ENCODE measurements around the gene BACE1.

DNA sequence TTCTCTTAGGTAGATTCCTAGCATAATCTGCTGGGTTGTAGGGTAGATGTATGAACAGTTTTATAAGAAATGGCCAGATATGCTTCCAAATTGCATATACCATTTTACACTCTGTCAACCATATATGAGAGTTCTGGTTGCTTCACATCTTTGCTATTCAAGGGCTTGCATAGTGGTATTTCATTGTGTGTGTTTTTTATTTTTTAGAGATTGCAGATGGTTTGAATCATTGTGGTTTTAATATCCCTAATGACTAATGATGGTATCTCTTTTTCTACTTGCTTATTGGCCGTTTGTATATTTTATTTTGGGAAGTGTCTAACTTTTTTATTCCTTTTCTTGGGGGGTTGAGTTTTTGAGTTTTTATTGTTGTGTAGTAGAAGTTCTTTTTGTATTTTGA, 56.6 kb downstream of the BACE1 start:
- TF ChIP-seq, protein P1, sequence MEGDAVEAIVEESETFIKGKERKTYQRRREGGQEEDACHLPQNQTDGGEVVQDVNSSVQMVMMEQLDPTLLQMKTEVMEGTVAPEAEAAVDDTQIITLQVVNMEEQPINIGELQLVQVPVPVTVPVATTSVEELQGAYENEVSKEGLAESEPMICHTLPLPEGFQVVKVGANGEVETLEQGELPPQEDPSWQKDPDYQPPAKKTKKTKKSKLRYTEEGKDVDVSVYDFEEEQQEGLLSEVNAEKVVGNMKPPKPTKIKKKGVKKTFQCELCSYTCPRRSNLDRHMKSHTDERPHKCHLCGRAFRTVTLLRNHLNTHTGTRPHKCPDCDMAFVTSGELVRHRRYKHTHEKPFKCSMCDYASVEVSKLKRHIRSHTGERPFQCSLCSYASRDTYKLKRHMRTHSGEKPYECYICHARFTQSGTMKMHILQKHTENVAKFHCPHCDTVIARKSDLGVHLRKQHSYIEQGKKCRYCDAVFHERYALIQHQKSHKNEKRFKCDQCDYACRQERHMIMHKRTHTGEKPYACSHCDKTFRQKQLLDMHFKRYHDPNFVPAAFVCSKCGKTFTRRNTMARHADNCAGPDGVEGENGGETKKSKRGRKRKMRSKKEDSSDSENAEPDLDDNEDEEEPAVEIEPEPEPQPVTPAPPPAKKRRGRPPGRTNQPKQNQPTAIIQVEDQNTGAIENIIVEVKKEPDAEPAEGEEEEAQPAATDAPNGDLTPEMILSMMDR (conservative IDR thresholded peaks at IDR 0.05), result no peak
- TF ChIP-seq EZH2 (IDR thresholded peaks at IDR 0.05; ENCODE audit: low read depth), result no peak

Data from PC-9 (cell line).